Hepatic stellate cell (primary cell): ENCODE results near the gene TAF4.
"Not testable (repeated sequence)": the region's sequence is repeated elsewhere in the genome, so short reads cannot be mapped to it uniquely, and the experiment has no call there.

ENCODE experiments used
- DNase-seq: peaks from one replicate; pipeline ENCODE4 v3.0.0; 2011; ENCODE audit warnings: low spot score

Gene TAF4

GRCh38 chr20:62003567-62004405 lies 61.9 kb downstream of the TAF4 start:
- DNase-seq: no peak

GRCh38 chr20:62002882-62003480 lies 62.7 kb downstream of the TAF4 start:
- DNase-seq: no peak

- DNase-seq: no peak
Observed at GRCh38 chr20:62001178-62001715, 64.4 kb downstream of the TAF4 start.

GRCh38 chr20:61998343-61999121 lies 67.1 kb downstream of the TAF4 start:
- DNase-seq: no peak

- DNase-seq: no peak
Observed at GRCh38 chr20:61997891-61998290, 67.8 kb downstream of the TAF4 start.

- DNase-seq: no peak
Observed at GRCh38 chr20:61997372-61997771, 68.3 kb downstream of the TAF4 start.

- no peak for DNase-seq
Observed at GRCh38 chr20:61994546-61994945, 71.1 kb downstream of the TAF4 start.

- DNase-seq: no peak
Observed at GRCh38 chr20:61993058-61993457, 72.6 kb downstream of the TAF4 start.

- no peak for DNase-seq
Observed at GRCh38 chr20:61991476-61991875, 74.2 kb downstream of the TAF4 start.

- DNase-seq: no peak
Observed at GRCh38 chr20:61990484-61990883, 75.2 kb downstream of the TAF4 start.

- DNase-seq: no peak
Observed at GRCh38 chr20:61989741-61990140, 75.9 kb downstream of the TAF4 start.

- DNase-seq: no peak
Observed at GRCh38 chr20:61988665-61989064, 77.0 kb downstream of the TAF4 start.

- no peak for DNase-seq
Observed at GRCh38 chr20:61986762-61987321, 78.8 kb downstream of the TAF4 start.

GRCh38 chr20:61985096-61985495 lies 80.6 kb downstream of the TAF4 start:
- no peak for DNase-seq

- not testable (repeated sequence) for DNase-seq
Observed at GRCh38 chr20:61984431-61984830, 81.2 kb downstream of the TAF4 start.

- DNase-seq: no peak
Observed at GRCh38 chr20:61983965-61984364, 81.7 kb downstream of the TAF4 start.

GRCh38 chr20:61982951-61983315 lies 82.7 kb downstream of the TAF4 start:
- DNase-seq: no peak

- DNase-seq: no peak
Observed at GRCh38 chr20:61982191-61982950, 83.3 kb downstream of the TAF4 start.

- not testable (repeated sequence) for DNase-seq
Observed at GRCh38 chr20:61981691-61982090, 84.0 kb downstream of the TAF4 start.

GRCh38 chr20:61980647-61981583 lies 84.8 kb downstream of the TAF4 start:
- peak; percentile 30 for DNase-seq
